ENCODE data around the gene MYO18A. TPM values are rescaled to one million over a fixed set of nuclear protein-coding genes. Genes with fewer than 3 reads are reported as not detected.
"Not testable (repeated sequence)": the region's sequence is repeated elsewhere in the genome, so short reads cannot be mapped to it uniquely, and the experiment has no call there.

Gene MYO18A
- total RNA-seq, 1 experiment from 2014 or later = 24.0 TPM

DNA sequence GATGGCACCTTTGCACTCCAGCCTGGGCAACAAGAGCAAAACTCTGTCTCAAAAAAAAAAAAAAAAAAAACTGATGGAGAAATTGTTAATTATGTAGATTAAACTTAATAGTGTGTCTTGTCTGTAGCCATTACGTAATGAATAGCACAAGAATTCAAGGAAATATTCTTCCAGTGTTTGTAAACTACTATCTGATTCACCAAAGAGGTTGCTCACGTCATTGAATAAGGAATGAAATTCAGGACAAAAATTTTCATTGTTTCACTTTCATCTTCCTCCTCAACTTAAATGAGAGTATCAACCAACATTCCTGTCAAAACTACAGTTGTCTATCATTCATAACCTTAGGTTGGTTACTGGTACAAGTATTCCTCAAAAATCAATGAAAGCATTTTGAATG, 30.7 kb upstream of the MYO18A start:
- BruUV-seq (replicated peaks) = no TSS peak
- no peak overlapping the region for H3K27ac Mint-ChIP-seq (ENCODE audit: low read depth, unreplicated experiment)
- H3K9me3 Mint-ChIP-seq (ENCODE audit: unreplicated experiment) = no peaks in the 10 kb centered on the region
- H3K27me3 Mint-ChIP-seq (ENCODE audit: insufficient read depth, unreplicated experiment) = no peaks in the 10 kb centered on the region
- CTCF ChIA-PET = interaction anchor here (0.6 to 15.1 kb wide), 6 partner anchors 10 to 67 kb away, joined by 3 to 287 read pairs (median 4); no protein-coding TSS in a partner anchor
- peak; percentile 8 for DNase-seq (ENCODE audit: unreplicated experiment)
- intact Hi-C loops (cut with micrococcal nuclease) = no loop called here
- no peak for TF ChIP-seq CTCF (IDR thresholded peaks at IDR 0.05; ENCODE audit: unreplicated experiment)
- no peaks in the 10 kb centered on the region for H3K36me3 Mint-ChIP-seq (ENCODE audit: insufficient read depth, unreplicated experiment)
- H3K4me1 Mint-ChIP-seq (ENCODE audit: insufficient read depth, unreplicated experiment) = peaks cover 6% of the 10 kb centered on the region
- POLR2A ChIA-PET = interaction anchor here (1.6 kb wide), 1 partner anchor 35 kb away, joined by 6 read pairs; no protein-coding TSS in a partner anchor
- no peak overlapping the region for H3K4me3 Mint-ChIP-seq (ENCODE audit: unreplicated experiment)

- H3K4me3 Mint-ChIP-seq (ENCODE audit: unreplicated experiment) = no peak overlapping the region
- ChIA-PET CTCF (interaction anchor here (0.5 to 1.9 kb wide), 3 partner anchors 10 to 34 kb away, joined by 3 to 15 read pairs (median 3); no protein-coding TSS in a partner anchor), POLR2A (interaction anchor here (0.7 to 1.3 kb wide), 2 partner anchors 54 to 64 kb away, joined by 3 read pairs; no protein-coding TSS in a partner anchor)
- no peak overlapping the region for H3K27ac Mint-ChIP-seq (ENCODE audit: low read depth, unreplicated experiment)
- no peaks in the 10 kb centered on the region for H3K9me3 Mint-ChIP-seq (ENCODE audit: unreplicated experiment)
- H3K36me3 Mint-ChIP-seq (ENCODE audit: insufficient read depth, unreplicated experiment) = no peaks in the 10 kb centered on the region
- H3K4me1 Mint-ChIP-seq (ENCODE audit: insufficient read depth, unreplicated experiment) = no peaks in the 10 kb centered on the region
- no peaks in the 10 kb centered on the region for H3K27me3 Mint-ChIP-seq (ENCODE audit: insufficient read depth, unreplicated experiment)
- BruUV-seq (replicated peaks) = no TSS peak
- no peak for DNase-seq (ENCODE audit: unreplicated experiment)
- no peak for TF ChIP-seq CTCF (IDR thresholded peaks at IDR 0.05; ENCODE audit: unreplicated experiment)
- intact Hi-C loops (cut with micrococcal nuclease) = no loop called here
Measured at GRCh38 chr17:29209073-29209472, 28.9 kb upstream of the MYO18A start.

DNA sequence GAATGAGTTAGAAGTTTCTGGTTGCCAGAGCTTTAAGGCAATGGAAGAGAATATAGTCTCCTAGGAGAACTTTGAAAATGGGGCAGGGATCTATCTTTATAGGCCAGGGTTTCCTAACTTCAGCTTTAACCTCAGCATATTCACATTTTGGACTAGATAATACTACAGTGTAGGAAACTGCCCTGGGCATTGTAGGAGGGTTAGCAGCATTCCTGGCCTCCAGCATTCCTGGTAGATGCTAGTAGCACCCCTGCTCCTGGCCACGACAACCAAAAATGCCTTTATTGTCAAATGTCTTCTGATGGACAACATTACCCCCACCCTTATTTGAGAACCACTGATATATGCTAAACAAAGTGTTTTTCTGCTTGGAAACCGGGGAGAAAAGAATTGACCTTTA, 27.8 kb upstream of the MYO18A start:
- no peak for TF ChIP-seq CTCF (IDR thresholded peaks at IDR 0.05; ENCODE audit: unreplicated experiment)
- POLR2A ChIA-PET = interaction anchor here (0.6 to 1.0 kb wide), 2 partner anchors 9 to 31 kb away, joined by 3 read pairs; no protein-coding TSS in a partner anchor
- CTCF ChIA-PET = interaction anchor here (0.7 to 1.9 kb wide), 3 partner anchors 11 to 69 kb away, joined by 3 to 19 read pairs (median 9); no protein-coding TSS in a partner anchor
- intact Hi-C loops (cut with micrococcal nuclease) = no loop called here
- Mint-ChIP-seq H3K4me1 (ENCODE audit: insufficient read depth, unreplicated experiment) (no peaks in the 10 kb centered on the region), H3K27ac (ENCODE audit: low read depth, unreplicated experiment) (no peak overlapping the region), H3K9me3 (ENCODE audit: unreplicated experiment) (no peaks in the 10 kb centered on the region), H3K27me3 (ENCODE audit: insufficient read depth, unreplicated experiment) (no peaks in the 10 kb centered on the region), H3K4me3 (ENCODE audit: unreplicated experiment) (no peak overlapping the region), H3K36me3 (ENCODE audit: insufficient read depth, unreplicated experiment) (no peaks in the 10 kb centered on the region)
- no TSS peak for BruUV-seq (replicated peaks)
- DNase-seq (ENCODE audit: unreplicated experiment) = no peak

DNA sequence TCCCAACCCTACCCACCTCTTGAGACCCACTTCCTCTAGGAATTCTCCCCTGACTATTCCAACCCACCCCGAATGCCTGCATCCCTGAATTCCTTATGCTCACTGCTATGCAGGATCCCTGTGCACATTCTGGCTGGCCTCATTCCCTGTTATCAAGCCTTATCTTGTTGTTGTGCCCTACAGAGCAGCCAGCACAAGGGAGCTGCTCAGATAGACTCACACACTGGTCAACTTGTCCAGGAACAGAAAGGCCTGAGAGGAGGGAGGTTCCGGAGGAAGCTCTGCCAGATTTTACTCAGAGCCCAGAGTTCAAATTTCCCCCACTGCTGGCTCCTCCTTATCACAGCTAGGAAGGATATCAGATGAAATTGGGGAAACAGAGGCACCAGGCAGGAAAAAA, 24.8 kb upstream of the MYO18A start:
- no TSS peak for BruUV-seq (replicated peaks)
- H3K27me3 Mint-ChIP-seq (ENCODE audit: insufficient read depth, unreplicated experiment) = no peaks in the 10 kb centered on the region
- H3K9me3 Mint-ChIP-seq (ENCODE audit: unreplicated experiment) = no peaks in the 10 kb centered on the region
- no peak for DNase-seq (ENCODE audit: unreplicated experiment)
- H3K4me3 Mint-ChIP-seq (ENCODE audit: unreplicated experiment) = no peak overlapping the region
- intact Hi-C loops (cut with micrococcal nuclease) = no loop called here
- ChIA-PET POLR2A (no interaction called here), CTCF (interaction anchor here (0.9 kb wide), 1 partner anchor 8 kb away, joined by 4 read pairs; no protein-coding TSS in a partner anchor)
- H3K4me1 Mint-ChIP-seq (ENCODE audit: insufficient read depth, unreplicated experiment) = no peaks in the 10 kb centered on the region
- TF ChIP-seq CTCF (IDR thresholded peaks at IDR 0.05; ENCODE audit: unreplicated experiment) = no peak
- no peaks in the 10 kb centered on the region for H3K36me3 Mint-ChIP-seq (ENCODE audit: insufficient read depth, unreplicated experiment)
- H3K27ac Mint-ChIP-seq (ENCODE audit: low read depth, unreplicated experiment) = no peak overlapping the region

GRCh38 chr17:29204068-29204804, 24.0 kb upstream of the MYO18A start:
- H3K9me3 Mint-ChIP-seq (ENCODE audit: unreplicated experiment); H3K27me3 Mint-ChIP-seq (ENCODE audit: insufficient read depth, unreplicated experiment); BruUV-seq (replicated peaks); H3K4me3 Mint-ChIP-seq (ENCODE audit: unreplicated experiment); DNase-seq (ENCODE audit: unreplicated experiment); H3K36me3 Mint-ChIP-seq (ENCODE audit: insufficient read depth, unreplicated experiment); H3K27ac Mint-ChIP-seq (ENCODE audit: low read depth, unreplicated experiment); H3K4me1 Mint-ChIP-seq (ENCODE audit: insufficient read depth, unreplicated experiment); intact Hi-C loops (cut with micrococcal nuclease): not testable (repeated sequence)
- POLR2A ChIA-PET = interaction anchor here (1.2 kb wide), 1 partner anchor 7 kb away, joined by 3 read pairs; no protein-coding TSS in a partner anchor
- CTCF ChIA-PET = interaction anchor here (0.7 to 1.2 kb wide), 2 partner anchors 58 to 76 kb away, joined by 3 to 4 read pairs; no protein-coding TSS in a partner anchor

Data from MCF 10A (cell line).